NB4 (cell line): ENCODE measurements around the gene KCNQ5.

Experiments
- DNase-seq: peaks from one replicate; pipeline ENCODE4 v3.0.0; 2010; ENCODE audit warnings: low read depth
- H3K4me3 ChIP-seq: one replicate; pipeline ENCODE4 v1.5.1; 2011; ENCODE audit warnings: mild to moderate bottlenecking, low read depth, low read length, moderate library complexity
- MAX ChIP-seq: IDR thresholded peaks from 2 replicates; pipeline ENCODE4 v1.6.1; 2011; ENCODE audit warnings: low read depth, low read length
- MYC ChIP-seq: IDR thresholded peaks from 2 replicates; pipeline ENCODE4 v1.6.1; 2011; ENCODE audit warnings: low read depth, low read length
- POLR2A ChIP-seq: IDR thresholded peaks from 2 replicates; pipeline ENCODE4 v1.6.1; 2011; ENCODE audit warnings: mild to moderate bottlenecking; ENCODE audit not compliant: insufficient read length; ENCODE audit errors: extremely low read depth
- TF ChIP-seq, protein P1 (sequence below): IDR thresholded peaks from one replicate; pipeline ENCODE4 v1.5.1; 2012; ENCODE audit warnings: low read depth, low read length

Gene KCNQ5

GRCh38 chr6:73078333-73078862 is 456.5 kb downstream of the KCNQ5 start:
- no peak for TF ChIP-seq MAX
- no peak overlapping the region for H3K4me3 ChIP-seq

GRCh38 chr6:73078908-73079610 is 457.2 kb downstream of the KCNQ5 start:
- DNase-seq, result no peak
- H3K4me3 ChIP-seq, result no peak overlapping the region
- TF ChIP-seq MAX, result no peak
- TF ChIP-seq, protein P1, sequence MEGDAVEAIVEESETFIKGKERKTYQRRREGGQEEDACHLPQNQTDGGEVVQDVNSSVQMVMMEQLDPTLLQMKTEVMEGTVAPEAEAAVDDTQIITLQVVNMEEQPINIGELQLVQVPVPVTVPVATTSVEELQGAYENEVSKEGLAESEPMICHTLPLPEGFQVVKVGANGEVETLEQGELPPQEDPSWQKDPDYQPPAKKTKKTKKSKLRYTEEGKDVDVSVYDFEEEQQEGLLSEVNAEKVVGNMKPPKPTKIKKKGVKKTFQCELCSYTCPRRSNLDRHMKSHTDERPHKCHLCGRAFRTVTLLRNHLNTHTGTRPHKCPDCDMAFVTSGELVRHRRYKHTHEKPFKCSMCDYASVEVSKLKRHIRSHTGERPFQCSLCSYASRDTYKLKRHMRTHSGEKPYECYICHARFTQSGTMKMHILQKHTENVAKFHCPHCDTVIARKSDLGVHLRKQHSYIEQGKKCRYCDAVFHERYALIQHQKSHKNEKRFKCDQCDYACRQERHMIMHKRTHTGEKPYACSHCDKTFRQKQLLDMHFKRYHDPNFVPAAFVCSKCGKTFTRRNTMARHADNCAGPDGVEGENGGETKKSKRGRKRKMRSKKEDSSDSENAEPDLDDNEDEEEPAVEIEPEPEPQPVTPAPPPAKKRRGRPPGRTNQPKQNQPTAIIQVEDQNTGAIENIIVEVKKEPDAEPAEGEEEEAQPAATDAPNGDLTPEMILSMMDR, result no peak
- no peak for TF ChIP-seq MYC
- TF ChIP-seq POLR2A, result no peak

More at GRCh38 chr6:73078333-73078862, 456.5 kb downstream of the KCNQ5 start:
- no peak for DNase-seq

DNA sequence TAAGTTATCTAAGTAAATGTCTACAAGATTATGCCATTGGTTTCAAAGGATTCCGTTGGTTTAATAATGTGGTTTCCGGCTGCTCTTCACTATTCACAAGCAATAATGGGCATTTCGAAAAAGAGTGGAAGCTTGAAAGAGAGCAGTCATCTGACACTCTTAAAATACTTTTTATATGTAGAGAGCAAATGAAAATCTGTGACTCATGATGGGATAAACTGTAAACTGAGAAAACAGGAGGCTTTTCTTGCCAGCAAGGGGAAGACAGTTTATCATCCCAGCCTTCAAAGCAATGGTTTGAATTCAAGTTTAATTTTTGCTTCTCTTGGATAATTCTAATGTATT is 457.7 kb downstream of the KCNQ5 start:
- TF ChIP-seq MAX (no peak), POLR2A (no peak), MYC (no peak)
- TF ChIP-seq, protein P1, result no peak
- DNase-seq, result no peak
- H3K4me3 ChIP-seq, result no peak overlapping the region

- TF ChIP-seq POLR2A, result no peak
- TF ChIP-seq, protein P1, result no peak
- no peak for TF ChIP-seq MYC
- TF ChIP-seq MAX, result no peak
- no peak for DNase-seq
- H3K4me3 ChIP-seq, result no peak overlapping the region
Measured at GRCh38 chr6:73079978-73080377, 458.1 kb downstream of the KCNQ5 start.

DNA sequence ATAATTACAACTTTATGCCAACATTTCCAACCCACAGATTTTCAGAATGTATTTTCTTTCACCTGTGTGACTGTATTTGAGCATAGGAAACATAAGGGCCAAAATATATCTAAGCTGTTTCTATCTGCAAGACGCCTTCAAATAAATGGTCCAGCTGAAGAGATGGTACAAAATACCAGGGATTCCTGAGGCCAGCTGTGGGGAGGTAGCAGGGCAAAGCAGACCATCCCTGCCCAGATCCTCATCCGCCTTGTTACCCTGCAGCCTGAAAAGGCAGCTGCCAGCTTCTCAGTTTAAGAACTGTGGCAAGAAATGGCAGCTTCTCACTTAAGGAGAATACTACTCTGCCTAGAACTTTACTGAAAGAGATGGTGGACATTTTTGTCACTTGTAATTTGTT is 460.1 kb downstream of the KCNQ5 start:
- no peak overlapping the region for H3K4me3 ChIP-seq
- DNase-seq, result no peak
- TF ChIP-seq POLR2A (no peak), MAX (no peak), MYC (no peak)
- TF ChIP-seq, protein P1, result no peak

GRCh38 chr6:73083886-73084285 is 462.0 kb downstream of the KCNQ5 start:
- DNase-seq, result no peak
- H3K4me3 ChIP-seq, result no peak overlapping the region
- TF ChIP-seq POLR2A (no peak), MYC (no peak), MAX (no peak)
- TF ChIP-seq, protein P1, result no peak
